GM19043 (cell line): ENCODE measurements around the gene ZNF814.
"Not testable (repeated sequence)": the region's sequence is repeated elsewhere in the genome, so short reads cannot be mapped to it uniquely, and the experiment has no call there.

Experiments
- ATAC-seq: cut with Tn5 transposase; IDR thresholded peaks from one replicate; pipeline ENCODE4 v1.9.1; 2021; ENCODE audit warnings: low read depth; ENCODE audit not compliant: unreplicated experiment

Gene ZNF814

DNA sequence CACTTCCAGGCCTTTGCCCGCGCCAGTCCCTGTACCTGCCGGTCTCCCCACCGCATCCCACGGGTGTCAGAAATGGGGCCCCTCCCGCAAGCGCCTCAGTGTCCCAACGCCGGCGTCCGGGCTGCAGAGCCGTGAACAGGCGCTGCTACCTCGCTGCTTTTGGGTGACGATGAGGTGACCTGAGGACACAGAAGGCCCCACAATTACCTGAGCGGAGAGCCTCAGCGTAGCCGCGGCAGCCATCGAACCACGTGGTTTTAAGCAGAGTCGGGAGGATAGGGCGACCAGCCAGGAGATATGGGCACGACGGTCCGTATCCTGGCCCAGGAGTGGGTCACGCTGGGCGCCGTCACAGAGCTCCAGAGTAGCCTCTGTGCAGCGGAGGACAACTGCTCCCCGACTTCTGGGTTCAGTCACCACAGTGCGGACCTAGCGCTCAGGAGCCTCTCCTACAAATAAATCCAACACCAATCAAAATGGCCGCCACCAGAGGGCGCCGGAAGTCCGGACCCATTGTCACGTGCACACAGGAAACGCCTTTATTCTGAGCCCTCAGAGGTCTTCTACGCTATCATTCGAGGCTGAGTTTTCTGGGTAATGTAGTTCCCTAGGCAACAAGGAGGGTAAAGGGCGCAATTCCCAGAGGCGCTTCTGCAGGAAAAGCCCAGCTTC, at the start of gene ZNF814:
Gene ZNF814, minus strand, starts transcription at position 478 of the 672 bp plus-strand sequence. Its CDS starts 235 bp downstream, at position 243.
- ATAC-seq, result peak; percentile 74

GRCh38 chr19:57935731-57936130, 46.9 kb upstream of the ZNF814 start:
- ATAC-seq, result no peak

- ATAC-seq, result peak; percentile 63
Observed at GRCh38 chr19:57934820-57935665, 46.2 kb upstream of the ZNF814 start, which contains the start of gene ZNF418. TSS of gene ZNF418 (minus strand) at chr19:57935402. CDS start at chr19:57933822, 1,580 bp downstream.

GRCh38 chr19:57927587-57927986, 38.8 kb upstream of the ZNF814 start:
- no peak for ATAC-seq

DNA sequence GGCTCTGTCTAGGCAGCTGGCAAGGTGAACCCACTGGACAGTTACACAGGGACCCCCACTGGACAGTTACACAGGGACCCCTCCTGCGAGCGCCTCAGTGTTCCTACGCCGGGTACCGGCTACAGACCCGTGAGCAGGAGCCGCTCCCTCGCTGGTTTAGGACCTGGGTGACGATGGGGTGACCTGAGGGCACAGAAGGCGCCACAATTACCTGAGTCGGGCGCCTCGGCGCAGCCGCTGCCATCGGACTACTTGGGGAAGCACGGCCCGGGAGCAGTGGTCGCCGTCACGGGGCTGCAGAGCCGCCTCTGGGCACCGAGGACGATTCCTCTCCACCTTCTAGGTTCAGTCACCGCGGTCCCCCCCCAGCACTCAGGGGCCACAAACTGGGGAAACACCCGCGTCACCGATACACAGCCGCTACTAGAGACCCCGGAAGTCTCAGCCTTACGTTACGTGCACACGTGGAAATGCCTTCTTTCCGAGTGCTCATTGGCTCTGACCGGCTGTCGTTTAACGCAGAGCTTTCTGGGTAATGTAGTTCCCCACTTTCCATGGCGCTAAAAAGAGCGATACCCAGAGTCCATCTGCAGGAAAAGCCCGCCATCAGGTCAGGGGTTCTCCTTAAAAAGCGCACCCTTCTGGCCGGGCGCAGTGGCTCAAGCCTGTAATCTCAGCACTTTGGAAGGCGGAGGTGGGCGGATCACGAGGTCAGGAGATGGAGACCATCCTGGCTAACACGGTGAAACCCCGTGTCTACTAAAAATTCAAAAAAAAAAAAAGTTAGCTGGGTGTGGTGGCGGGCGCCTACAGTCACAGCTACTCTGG, 27.5 kb upstream of the ZNF814 start, which contains the start of gene ZNF417:
Gene ZNF417, minus strand, starts transcription at position 425 of the 828 bp plus-strand sequence. Its CDS starts 181 bp downstream, at position 244.
- ATAC-seq, result peak; percentile 94

GRCh38 chr19:57914531-57914930, 25.7 kb upstream of the ZNF814 start:
- ATAC-seq, result no peak

DNA sequence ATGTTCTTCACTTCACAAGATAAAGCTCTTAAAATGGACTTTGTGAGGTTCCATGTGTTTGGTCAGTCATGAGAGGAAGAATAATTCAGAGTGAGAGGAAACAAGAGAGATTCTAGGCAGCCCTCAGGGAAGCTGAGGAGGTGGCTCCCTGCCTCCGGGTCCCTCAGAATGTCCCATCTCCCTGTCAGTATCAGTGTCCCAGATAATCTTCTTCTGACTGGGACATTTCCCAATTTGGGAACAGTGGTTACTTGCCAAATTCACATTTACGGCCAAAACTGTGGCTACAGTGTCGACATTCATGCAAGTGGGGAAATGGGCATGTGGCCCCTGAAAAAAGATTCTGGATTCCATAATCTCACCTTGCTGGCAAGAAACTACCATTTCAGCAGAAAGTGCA, 18.6 kb upstream of the ZNF814 start:
- ATAC-seq, result no peak

DNA sequence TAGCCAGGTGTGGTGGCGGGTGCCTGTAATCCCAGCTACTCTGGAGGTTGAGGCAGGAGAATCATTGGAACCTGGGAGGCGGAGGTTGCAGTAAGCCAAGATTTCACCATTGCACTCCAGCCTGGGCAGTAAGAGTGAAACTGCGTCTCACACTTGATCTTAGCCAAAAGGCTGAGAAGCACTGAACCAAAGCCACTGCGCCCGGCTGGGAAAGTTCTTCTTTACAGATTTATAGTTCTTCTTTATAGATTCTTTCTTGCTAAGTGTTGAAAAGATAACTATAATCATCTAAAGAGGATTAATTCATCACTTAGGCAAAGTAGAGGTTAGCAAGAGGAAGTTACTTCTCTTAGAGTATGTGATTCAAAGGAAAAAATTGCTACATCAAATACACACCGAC, 16.4 kb upstream of the ZNF814 start:
- no peak for ATAC-seq

- ATAC-seq, result no peak
Observed at GRCh38 chr19:57903618-57904184, 14.9 kb upstream of the ZNF814 start.

DNA sequence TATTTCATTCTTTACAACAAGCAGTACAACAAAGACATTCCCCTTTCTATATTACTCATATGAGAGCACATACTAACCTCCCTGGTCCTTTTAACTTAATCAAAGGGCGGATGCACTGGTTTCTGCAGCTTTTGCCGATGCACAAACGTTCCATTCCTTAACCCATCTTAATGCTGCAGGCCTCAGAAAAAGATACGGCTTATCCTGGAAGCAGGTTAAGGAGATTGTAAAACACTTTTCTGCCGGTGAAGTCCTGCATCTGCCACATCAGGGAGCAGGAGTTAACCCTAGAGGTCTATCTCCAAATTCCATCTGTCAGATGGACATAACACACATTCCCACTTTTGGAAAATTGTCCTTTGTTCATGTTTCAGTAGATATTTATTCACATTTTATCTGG, 11.5 kb upstream of the ZNF814 start:
- ATAC-seq, result no peak

- not testable (repeated sequence) for ATAC-seq
Observed at GRCh38 chr19:57890706-57891105, 1.9 kb upstream of the ZNF814 start.

DNA sequence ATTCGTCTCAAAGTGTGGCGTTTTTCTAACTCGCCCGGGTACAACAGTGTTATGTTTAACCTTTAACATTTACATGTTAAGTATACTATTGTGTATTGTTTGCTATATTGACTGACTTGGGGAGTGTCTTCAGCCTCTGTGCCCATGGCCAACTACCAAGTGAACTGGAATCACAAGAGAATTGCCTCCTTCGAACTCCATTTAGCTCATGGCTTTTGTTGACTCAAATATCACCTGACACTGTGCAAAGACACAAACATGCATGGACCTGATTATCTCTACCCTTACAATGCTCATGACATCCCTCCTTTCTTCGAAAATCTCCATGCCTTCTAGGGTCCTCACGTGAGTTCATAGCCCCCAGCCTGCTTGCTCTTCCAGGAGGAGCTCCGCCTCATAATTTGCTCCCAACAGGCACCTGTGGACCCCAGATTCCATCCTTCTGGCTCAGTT, 704 bp downstream of the ZNF814 start:
- ATAC-seq, result no peak

DNA sequence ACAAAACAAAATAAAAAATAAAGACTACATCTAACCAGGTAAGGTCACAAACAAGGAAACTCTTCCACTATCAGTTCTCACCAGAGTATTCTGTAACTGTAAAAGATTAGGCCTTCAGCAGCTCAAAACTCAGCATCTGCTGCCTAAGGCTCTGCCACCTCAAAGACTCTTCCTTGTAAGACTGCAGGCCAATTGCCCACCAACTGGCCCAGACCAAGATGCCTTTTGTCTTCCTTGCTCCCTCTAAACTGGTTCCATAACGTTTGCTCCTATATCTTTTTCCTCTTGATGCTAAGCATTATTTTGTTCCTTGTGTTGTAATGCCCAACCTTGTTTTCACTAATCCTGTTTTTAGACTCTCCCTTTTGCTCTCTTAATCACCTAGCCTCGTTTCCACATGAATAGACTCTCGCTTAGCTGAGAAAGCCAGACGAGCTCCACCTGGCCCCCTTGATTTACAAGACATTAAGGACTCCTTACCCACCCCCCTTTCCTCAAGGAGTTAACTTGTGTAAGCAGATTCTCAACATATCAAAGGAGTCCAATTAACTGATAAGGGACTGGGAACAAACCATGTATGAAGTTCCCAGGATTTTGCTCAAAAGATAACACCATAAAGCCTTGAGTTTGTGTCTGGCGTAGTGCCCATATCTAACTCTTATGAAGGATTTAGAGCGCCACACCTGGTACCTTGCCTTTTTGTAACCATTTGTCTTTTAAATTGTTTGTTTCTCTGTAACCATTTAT, 1.5 kb downstream of the ZNF814 start:
- ATAC-seq, result no peak

DNA sequence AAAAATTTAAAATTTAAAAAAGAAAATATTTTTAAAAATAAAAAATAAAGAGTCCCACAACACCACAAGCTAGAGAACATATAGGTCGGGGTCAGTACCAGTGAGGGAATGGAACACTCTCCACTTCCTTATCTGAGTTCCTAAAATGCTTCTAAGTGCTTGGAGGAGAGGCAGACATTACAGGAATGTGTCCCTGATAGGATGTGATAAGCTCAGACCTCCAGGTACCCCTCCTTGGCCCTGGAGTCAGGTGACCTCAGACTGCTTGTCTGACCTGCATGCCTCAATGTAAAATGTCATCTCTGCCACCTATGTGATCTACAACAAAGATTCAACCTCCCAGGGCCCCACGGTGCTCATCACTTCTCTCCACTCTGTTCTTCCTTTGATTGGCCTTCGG, 2.8 kb downstream of the ZNF814 start:
- no peak for ATAC-seq

DNA sequence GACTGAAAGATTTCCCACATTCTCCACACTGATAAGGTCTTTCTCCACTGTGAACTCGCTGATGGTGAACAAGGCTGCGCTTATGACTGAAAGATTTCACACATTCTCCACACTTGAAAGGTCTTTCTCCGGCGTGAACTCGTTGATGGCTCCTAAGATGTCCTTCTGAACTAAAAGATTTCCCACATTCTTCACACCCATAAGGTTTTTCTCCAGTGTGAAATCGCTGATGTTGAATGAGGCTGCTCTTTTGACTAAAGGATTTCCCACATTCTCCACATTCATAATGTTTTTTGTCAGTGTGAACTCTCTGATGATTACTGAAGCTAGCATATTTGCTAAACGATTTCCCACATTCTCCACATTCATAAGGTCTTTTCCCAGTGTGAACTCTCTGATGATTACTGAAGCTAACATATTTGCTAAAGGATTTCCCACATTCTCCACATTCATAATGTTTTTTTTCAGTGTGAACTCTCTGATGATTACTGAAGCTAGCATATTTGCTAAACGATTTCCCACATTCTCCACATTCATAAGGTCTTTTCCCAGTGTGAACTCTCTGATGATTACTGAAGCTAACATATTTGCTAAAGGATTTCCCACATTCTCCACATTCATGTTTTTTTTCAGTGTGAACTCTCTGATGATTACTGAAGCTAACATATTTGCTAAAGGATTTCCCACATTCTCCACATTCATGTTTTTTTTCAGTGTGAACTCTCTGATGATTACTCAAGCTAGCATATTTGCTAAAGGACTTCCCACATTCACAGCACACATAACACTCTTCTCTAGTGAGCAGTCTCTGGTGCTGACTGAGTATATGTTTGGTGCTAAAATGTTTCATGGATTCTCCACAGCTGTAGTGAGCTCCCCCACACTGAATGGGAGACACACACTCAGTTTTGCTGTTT, 14.7 kb downstream of the ZNF814 start:
- ATAC-seq, result not testable (repeated sequence)

DNA sequence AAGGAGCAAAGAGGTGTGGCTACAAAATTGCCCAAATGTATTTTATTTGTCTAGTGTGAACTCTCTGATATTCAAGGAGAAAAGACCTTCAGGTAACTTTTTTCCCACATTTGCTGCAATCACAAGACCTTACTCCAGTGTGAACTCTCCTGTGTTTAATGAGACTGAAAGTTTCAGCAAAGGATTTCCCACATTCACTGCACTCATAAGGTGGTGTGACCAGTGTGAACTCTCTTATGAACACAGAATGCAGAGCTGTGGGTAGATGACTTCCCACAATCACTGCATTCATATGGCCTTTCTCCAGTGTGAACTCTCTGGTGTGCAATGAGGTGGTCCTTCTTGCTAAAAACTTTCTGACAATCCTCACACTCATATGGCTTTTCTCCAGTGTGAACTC, 16.4 kb downstream of the ZNF814 start:
- ATAC-seq, result no peak

GRCh38 chr19:57870225-57870624, 18.6 kb downstream of the ZNF814 start:
- no peak for ATAC-seq

- not testable (repeated sequence) for ATAC-seq
Observed at GRCh38 chr19:57869655-57870054, 19.2 kb downstream of the ZNF814 start.
